B cell (primary cell): Measurements from ENCODE around the gene ODF2L.

Source experiments
- EZH2 ChIP-seq: IDR thresholded peaks from 2 replicates; pipeline ENCODE4 v1.6.1; 2012; ENCODE audit warnings: borderline replicate concordance, low read depth, mild to moderate bottlenecking, moderate library complexity, low read length; ENCODE audit not compliant: insufficient read depth, poor library complexity, severe bottlenecking
- TF ChIP-seq, protein P1 (sequence below): fragments of 200-600 bp; IDR thresholded peaks from one replicate; pipeline ENCODE4 v1.8.0; 2022; ENCODE audit warnings: antibody characterized with exemption, mild to moderate bottlenecking

DNA sequence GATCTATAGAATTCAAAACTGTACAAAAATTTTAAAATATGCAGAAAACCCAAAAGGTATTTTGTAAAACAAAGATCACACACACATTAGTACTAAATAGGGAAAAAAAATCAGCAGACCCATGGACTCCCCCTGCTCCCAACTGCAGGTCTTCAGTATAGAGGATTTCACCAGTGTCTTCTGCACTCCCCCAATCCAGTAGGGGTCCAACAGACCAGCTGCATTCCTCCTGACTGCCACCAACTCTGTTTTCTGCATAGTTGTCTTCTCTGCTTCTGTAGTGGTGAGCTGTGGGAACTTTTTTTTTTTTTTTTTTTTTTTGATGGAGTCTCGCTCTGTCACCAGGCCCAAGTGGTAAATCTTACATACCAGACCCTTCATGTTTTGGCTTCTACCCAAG lies 49.8 kb upstream of the ODF2L start:
- TF ChIP-seq, protein P1, sequence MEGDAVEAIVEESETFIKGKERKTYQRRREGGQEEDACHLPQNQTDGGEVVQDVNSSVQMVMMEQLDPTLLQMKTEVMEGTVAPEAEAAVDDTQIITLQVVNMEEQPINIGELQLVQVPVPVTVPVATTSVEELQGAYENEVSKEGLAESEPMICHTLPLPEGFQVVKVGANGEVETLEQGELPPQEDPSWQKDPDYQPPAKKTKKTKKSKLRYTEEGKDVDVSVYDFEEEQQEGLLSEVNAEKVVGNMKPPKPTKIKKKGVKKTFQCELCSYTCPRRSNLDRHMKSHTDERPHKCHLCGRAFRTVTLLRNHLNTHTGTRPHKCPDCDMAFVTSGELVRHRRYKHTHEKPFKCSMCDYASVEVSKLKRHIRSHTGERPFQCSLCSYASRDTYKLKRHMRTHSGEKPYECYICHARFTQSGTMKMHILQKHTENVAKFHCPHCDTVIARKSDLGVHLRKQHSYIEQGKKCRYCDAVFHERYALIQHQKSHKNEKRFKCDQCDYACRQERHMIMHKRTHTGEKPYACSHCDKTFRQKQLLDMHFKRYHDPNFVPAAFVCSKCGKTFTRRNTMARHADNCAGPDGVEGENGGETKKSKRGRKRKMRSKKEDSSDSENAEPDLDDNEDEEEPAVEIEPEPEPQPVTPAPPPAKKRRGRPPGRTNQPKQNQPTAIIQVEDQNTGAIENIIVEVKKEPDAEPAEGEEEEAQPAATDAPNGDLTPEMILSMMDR, result no peak
- no peak for TF ChIP-seq EZH2
